ENCODE data around the gene PRDM4.

The PRDM4 gene

GRCh38 chr12:107760809-107761501, at the start of gene PRDM4:
PRDM4 (minus strand) TSS chr12:107761137; CDS start chr12:107760515, 622 bp downstream.
- TF ChIP-seq, protein P1, sequence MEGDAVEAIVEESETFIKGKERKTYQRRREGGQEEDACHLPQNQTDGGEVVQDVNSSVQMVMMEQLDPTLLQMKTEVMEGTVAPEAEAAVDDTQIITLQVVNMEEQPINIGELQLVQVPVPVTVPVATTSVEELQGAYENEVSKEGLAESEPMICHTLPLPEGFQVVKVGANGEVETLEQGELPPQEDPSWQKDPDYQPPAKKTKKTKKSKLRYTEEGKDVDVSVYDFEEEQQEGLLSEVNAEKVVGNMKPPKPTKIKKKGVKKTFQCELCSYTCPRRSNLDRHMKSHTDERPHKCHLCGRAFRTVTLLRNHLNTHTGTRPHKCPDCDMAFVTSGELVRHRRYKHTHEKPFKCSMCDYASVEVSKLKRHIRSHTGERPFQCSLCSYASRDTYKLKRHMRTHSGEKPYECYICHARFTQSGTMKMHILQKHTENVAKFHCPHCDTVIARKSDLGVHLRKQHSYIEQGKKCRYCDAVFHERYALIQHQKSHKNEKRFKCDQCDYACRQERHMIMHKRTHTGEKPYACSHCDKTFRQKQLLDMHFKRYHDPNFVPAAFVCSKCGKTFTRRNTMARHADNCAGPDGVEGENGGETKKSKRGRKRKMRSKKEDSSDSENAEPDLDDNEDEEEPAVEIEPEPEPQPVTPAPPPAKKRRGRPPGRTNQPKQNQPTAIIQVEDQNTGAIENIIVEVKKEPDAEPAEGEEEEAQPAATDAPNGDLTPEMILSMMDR (conservative IDR thresholded peaks at IDR 0.05) = peak; percentile 91
- peak within 1 kb of the TSS; percentile 86 for H3K27ac ChIP-seq

DNA sequence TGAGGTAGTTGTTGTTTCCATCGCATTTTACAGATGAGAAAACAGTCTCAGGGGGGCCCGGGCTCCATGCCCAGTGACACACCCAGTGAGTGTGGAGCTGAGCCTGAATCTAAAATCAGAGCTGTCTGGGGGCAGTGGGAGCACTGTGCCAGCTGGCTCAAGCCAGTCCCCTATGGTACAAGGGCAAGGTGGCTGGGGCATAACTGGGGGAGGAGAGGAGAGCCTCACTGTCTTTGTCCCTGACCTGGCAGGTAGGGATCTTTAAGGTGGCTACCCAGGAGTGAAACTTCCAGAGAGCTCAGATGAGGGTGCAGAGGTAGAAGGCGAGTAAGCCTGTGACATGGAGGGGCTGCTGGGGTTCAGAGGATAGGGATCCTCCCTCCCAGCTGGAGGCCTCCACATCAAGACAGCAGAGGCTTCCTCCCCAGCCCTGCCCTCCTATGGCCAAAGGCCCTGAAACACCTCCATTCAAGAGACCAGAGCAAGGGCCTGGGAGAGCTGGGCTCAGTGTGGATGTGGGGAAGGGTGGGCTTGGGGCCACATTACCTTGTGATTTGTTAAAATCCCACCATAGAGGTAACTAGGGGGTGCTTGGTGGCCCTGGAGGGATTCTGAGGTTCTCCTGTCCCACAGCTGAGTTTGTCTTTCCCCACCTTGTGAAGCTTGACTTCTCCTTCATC, 46.7 kb upstream of the PRDM4 start:
- H3K27ac ChIP-seq = no peak overlapping the region

DNA sequence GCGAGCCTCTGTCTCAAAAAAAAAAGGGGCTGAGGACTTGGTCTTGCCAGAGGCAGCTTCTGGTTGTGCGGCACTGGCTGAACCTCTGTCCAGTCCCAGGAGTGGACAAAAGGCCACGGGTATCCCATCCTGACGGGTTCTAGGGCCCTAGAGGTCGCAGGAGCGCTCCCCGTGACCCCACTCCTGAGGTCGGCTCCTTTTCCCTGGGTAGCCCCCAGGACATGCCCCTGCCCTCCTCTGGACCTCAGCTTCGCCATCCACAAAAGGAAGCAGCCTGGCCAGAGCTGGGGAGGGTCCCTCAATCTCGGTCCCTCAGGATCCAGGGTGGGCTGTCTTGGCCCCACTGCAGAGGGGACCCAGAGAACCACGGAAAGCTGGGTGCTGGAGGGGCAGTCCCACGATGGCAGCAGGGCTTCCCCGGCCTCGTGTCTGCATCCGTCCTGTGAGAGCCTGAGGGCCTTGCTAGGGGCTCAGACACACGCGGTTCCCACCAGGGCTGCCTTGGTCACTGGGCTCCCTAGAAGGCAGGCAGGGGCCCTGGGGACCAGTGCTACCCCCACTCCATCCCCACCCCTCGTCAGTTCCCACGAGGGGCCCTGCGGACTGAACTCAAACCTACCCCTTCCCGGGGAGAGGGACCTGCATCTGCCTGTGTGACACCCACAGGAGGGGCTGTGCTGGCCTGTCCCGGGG, 44.7 kb upstream of the PRDM4 start:
- TF ChIP-seq, protein P1 (conservative IDR thresholded peaks at IDR 0.05) = no peak
- no peak overlapping the region for H3K27ac ChIP-seq

More for the DNA sequence above, 46.7 kb upstream of the PRDM4 start:
- TF ChIP-seq, protein P1 (conservative IDR thresholded peaks at IDR 0.05) = no peak

DNA sequence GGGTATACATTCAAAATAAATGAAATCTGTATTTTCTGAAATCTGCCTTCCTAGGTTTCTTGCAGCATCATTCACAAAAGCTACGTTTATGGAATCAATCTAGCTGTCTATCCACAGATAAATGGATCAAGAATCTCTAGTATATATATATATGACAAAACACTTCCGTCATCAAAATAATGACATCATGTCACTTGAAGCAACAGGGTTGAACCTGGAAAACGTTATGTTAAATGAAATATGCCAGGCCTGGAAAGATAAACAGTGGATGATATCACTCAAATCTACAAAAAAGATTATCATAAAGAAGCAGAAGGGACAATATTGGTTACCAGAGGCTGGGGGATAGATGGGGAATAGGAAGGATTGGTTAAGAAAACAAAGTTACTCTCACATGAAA, 42.2 kb upstream of the PRDM4 start:
- TF ChIP-seq, protein P1 (conservative IDR thresholded peaks at IDR 0.05) = no peak

DNA sequence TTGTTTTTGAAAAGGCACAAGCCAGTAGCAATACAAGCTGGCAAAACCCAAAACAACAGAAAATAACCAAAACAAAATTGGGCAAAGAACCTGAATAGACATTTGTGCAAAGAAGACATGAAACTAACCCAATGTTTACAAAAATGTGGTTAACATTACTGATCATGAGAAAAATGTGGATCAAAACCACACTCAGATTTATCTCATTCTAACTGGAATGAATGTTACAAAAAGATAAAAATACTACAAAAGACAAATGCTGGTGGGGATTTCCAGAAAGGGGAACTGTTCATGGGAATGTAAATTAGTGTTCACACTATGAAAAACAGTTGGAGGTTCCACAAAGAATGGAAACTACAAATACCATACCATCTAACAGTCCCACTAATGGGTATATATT, 40.2 kb upstream of the PRDM4 start:
- no peak overlapping the region for H3K27ac ChIP-seq
- TF ChIP-seq, protein P1 (conservative IDR thresholded peaks at IDR 0.05) = no peak

More for the DNA sequence above, 42.2 kb upstream of the PRDM4 start:
- H3K27ac ChIP-seq = no peak overlapping the region

DNA sequence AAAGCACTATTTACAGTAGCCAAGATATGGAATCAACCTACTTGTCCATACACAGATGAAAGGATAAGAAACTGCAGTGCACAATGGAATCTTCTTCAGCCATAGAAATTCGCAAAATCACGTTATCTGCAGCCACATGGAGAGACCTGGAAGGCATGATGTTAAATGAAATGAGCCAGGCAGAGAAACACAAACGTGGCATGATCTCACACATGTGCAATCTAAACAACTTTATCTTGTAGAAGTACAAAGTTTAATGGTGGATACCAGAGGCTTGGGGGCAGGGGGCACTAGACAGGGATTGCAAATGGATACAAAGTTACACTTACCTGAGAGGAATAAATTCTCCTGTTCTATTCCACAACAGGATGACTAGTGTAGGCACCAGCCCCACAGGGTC, 37.6 kb upstream of the PRDM4 start:
- TF ChIP-seq, protein P1 (conservative IDR thresholded peaks at IDR 0.05) = no peak
- no peak overlapping the region for H3K27ac ChIP-seq

- TF ChIP-seq, protein P1 (conservative IDR thresholded peaks at IDR 0.05) = no peak
- no peak overlapping the region for H3K27ac ChIP-seq
Observed at GRCh38 chr12:107794451-107794850, 33.5 kb upstream of the PRDM4 start.

Measured in VCaP (cell line).